Uterus (tissue), 4 donors: ENCODE measurements around the gene OR52A5. TPM values are rescaled to one million over a fixed set of nuclear protein-coding genes. Genes with fewer than 3 reads are reported as not detected.

Experiments
- DNase-seq, 2 donors: peaks; one replicate each; pipeline ENCODE4 v3.0.0-alpha.2; 2019 to 2020
- H3K27ac ChIP-seq, 2 donors: fragments of 200-600 bp; sonication (generic); 1 replicate in 1 of 2; 2 replicates in 1 of 2; pipeline ENCODE4 v1.5.1; 2016 to 2018
- H3K27me3 ChIP-seq, 2 donors: fragments of 200-600 bp; sonication (generic); one replicate each; pipeline ENCODE4 v1.5.1; 2018 to 2019; ENCODE audit warnings: control low read depth in 1 of 2
- H3K36me3 ChIP-seq, 2 donors: fragments of 200-600 bp; sonication (generic); one replicate each; pipeline ENCODE4 v1.5.1; 2019; ENCODE audit warnings: control low read depth in 1 of 2
- H3K4me1 ChIP-seq, 2 donors: fragments of 200-600 bp; sonication (generic); one replicate each; pipeline ENCODE4 v1.5.1; 2018 to 2019; ENCODE audit warnings: control low read depth in 1 of 2
- H3K4me3 ChIP-seq, 2 donors: fragments of 200-600 bp; sonication (generic); 1 replicate in 1 of 2; 2 replicates in 1 of 2; pipeline ENCODE4 v1.5.1; 2018 to 2019; ENCODE audit warnings: mild to moderate bottlenecking in 1 of 2
- H3K9me3 ChIP-seq, 2 donors: fragments of 200-600 bp; sonication (generic); one replicate each; pipeline ENCODE4 v1.5.1; 2019; ENCODE audit warnings: control low read depth in 1 of 2
- CTCF ChIP-seq, 4 experiments: fragments of 200-600 bp in 2 of 4; fragments of 450-650 bp in 2 of 4; sonication (generic) in 2 of 4; IDR thresholded peaks; one replicate each; pipeline ENCODE4 v1.5.1; 2016 to 2019; ENCODE audit warnings: antibody characterized with exemption in 4 of 4, mild to moderate bottlenecking in 2 of 4, moderate library complexity in 1 of 4
- POLR2A ChIP-seq, 2 donors: fragments of 450-650 bp; IDR thresholded peaks; one replicate each; pipeline ENCODE4 v1.6.1; 2016; ENCODE audit warnings: antibody characterized with exemption in 2 of 2, mild to moderate bottlenecking in 1 of 2, moderate library complexity in 1 of 2
- intact Hi-C: fragments of 100-400 bp; cut with DNase I; formaldehyde crosslinking; loops from one replicate; pipeline ENCODE4 v1.15.1; 2023; ENCODE audit warnings: low total_unique reads
- total RNA-seq, 4 donors: library from RNA; depleted of rRNA in 3 of 4; stranded (reverse); fragments of >200 nt in 3 of 4; gene quantifications; one replicate each; pipeline versions ENCODE4 v1.1.0 to v1.2.4, GENCODE V29; 2014 to 2023
- donor health status: DM: yes; HTN: yes; CAD: no.

The OR52A5 gene
- total RNA-seq, 4 donors from 2014 or later: not detected

- DNase-seq: no peak
- Histone ChIP-seq H3K4me1 (no peaks in the 10 kb centered on the region), H3K9me3 (no peaks in the 10 kb centered on the region), H3K4me3 (no peak overlapping the region), H3K27ac (no peak overlapping the region), H3K27me3 (no peaks in the 10 kb centered on the region), H3K36me3 (no peaks in the 10 kb centered on the region)
- TF ChIP-seq POLR2A (IDR thresholded peaks at IDR 0.05) (no peak), CTCF (IDR thresholded peaks at IDR 0.05) (no peak)
- intact Hi-C loops: no loop called here
Observed at GRCh38 chr11:5103066-5103465, 35.1 kb downstream of the OR52A5 start.

- TF ChIP-seq POLR2A (IDR thresholded peaks at IDR 0.05) (no peak), CTCF (IDR thresholded peaks at IDR 0.05) (no peak)
- H3K27me3 ChIP-seq: no peaks in the 10 kb centered on the region
- intact Hi-C loops: no loop called here
Observed at GRCh38 chr11:5102246-5102645, 35.9 kb downstream of the OR52A5 start.

GRCh38 chr11:5096011-5096410 lies 42.1 kb downstream of the OR52A5 start:
- Histone ChIP-seq H3K27me3 (no peaks in the 10 kb centered on the region), H3K4me3 (no peak overlapping the region), H3K4me1 (no peaks in the 10 kb centered on the region), H3K27ac (no peak overlapping the region), H3K9me3 (no peaks in the 10 kb centered on the region), H3K36me3 (no peaks in the 10 kb centered on the region)
- no peak for TF ChIP-seq POLR2A (IDR thresholded peaks at IDR 0.05)
- TF ChIP-seq CTCF (IDR thresholded peaks at IDR 0.05): no peak
- DNase-seq: no peak
- intact Hi-C loops: no loop called here

More at GRCh38 chr11:5102246-5102645, 35.9 kb downstream of the OR52A5 start:
- no peaks in the 10 kb centered on the region for H3K36me3 ChIP-seq
- DNase-seq: no peak
- H3K9me3 ChIP-seq: no peaks in the 10 kb centered on the region
- no peak overlapping the region for H3K4me3 ChIP-seq
- H3K4me1 ChIP-seq: no peaks in the 10 kb centered on the region
- H3K27ac ChIP-seq: no peak overlapping the region

- Histone ChIP-seq H3K4me3 (no peak overlapping the region), H3K27me3 (no peaks in the 10 kb centered on the region), H3K36me3 (no peaks in the 10 kb centered on the region), H3K27ac (no peak overlapping the region), H3K9me3 (no peaks in the 10 kb centered on the region), H3K4me1 (no peaks in the 10 kb centered on the region)
- intact Hi-C loops: no loop called here
- DNase-seq: no peak
- TF ChIP-seq POLR2A (IDR thresholded peaks at IDR 0.05) (no peak), CTCF (IDR thresholded peaks at IDR 0.05) (no peak)
Observed at GRCh38 chr11:5092821-5093585, 45.2 kb downstream of the OR52A5 start.

GRCh38 chr11:5090668-5091067 lies 47.5 kb downstream of the OR52A5 start:
- DNase-seq: no peak
- Histone ChIP-seq H3K4me3 (no peak overlapping the region), H3K36me3 (no peaks in the 10 kb centered on the region), H3K27ac (no peak overlapping the region), H3K4me1 (no peaks in the 10 kb centered on the region), H3K27me3 (no peaks in the 10 kb centered on the region), H3K9me3 (no peaks in the 10 kb centered on the region)
- intact Hi-C loops: no loop called here
- TF ChIP-seq CTCF (IDR thresholded peaks at IDR 0.05): no peak
- TF ChIP-seq POLR2A (IDR thresholded peaks at IDR 0.05): no peak
